ENCODE data around the gene TIE1.
A peak's percentile ranks its signal among the peaks of the same experiment; 100 is the strongest.

The TIE1 gene

GRCh38 chr1:43313771-43314170, 13.0 kb downstream of the TIE1 start:
- in situ Hi-C loops (cut with HindIII; ENCODE audit: low pct_unique_long_range_greater_than_20kb, low sequenced_read_pairs): no loop called here
- TF ChIP-seq JUND (IDR thresholded peaks at IDR 0.05; ENCODE audit: low read depth): no peak
- DNase-seq (ENCODE audit: low read depth in 1 of 2, low spot score in 1 of 2): peak in 1 of 2 experiments; percentile 44

DNA sequence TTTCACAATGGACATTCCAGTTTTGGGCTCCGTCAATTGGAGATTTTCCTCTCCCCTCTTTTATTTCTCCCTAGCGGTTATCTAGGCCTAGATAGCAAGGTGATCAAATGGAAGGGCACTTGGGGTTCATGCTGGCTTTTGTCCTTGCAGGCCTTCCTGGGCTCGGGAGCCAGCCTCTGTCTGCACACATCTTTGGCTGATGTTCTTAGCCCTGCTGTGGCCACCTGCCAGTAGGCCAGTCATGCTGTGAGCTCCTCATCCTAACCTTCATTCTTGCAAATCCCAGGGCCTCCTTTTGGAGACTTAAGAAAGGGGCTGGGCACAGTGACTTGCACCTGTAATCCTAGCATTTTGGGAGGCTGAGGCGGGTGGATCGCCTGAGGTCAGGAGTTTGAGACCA, 13.5 kb downstream of the TIE1 start:
- TF ChIP-seq JUND (IDR thresholded peaks at IDR 0.05; ENCODE audit: low read depth): no peak
- in situ Hi-C loops (cut with HindIII; ENCODE audit: low pct_unique_long_range_greater_than_20kb, low sequenced_read_pairs): no loop called here
- DNase-seq (ENCODE audit: low read depth in 1 of 2, low spot score in 1 of 2): no peak

DNA sequence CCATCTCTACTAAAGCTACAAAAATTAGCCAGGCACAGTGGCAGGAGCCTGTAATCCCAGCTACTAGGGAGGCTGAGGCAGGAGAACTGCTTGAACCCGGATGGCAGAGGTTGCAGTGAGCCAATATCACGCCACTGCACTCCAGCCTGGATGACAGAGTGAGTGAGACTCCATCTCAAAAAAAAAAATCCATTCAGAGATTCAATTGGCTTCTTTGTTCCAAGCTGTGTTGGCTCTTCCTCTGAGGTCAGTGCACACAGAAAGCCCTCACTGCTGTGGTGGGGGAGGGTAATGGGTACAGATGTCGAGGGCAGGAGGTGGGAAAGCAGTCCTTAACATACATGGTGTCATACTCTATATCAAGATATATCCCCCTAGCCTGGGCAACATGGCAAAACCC, 14.7 kb downstream of the TIE1 start:
- no peak for TF ChIP-seq JUND (IDR thresholded peaks at IDR 0.05; ENCODE audit: low read depth)
- in situ Hi-C loops (cut with HindIII; ENCODE audit: low pct_unique_long_range_greater_than_20kb, low sequenced_read_pairs): no loop called here
- DNase-seq (ENCODE audit: low read depth in 1 of 2, low spot score in 1 of 2): no peak

DNA sequence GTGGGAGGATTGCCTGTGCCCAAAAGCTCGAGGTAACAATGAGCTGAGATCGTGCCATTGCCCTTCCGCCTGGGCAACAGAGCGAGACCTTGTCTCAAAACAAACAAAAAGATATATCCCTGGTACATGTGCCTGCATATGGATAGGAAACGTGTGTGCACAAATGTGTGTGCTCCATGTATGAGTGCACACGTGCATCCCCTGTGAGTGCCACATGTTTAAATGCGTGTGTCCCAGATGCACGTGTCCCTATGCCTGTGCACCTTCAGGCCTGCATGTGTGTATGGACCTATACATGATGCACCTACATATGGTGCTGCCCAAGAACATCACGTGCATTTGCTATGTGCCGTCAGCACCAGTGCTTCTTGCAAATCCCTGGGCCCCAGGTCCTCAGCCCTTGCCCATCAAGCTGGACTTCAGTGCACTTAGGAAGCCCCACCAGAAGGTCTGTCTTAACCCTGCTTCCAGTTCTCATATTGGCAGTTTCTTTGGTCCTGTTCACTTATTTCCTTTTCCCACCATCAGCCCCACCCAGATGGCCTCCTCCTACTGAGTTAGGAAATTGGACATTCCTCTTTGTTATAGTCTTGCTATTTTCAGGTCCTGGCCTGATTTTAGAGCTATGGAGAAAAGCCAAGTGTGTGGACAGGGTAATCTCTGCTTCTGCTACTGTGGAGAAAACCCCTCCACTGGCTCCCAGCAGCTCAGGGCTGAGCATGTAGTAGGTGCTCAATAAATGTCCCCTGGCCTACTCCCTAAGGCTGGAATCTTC, 15.4 kb downstream of the TIE1 start:
- in situ Hi-C loops (cut with HindIII; ENCODE audit: low pct_unique_long_range_greater_than_20kb, low sequenced_read_pairs): no loop called here
- no peak for TF ChIP-seq JUND (IDR thresholded peaks at IDR 0.05; ENCODE audit: low read depth)
- no peak for DNase-seq (ENCODE audit: low read depth in 1 of 2, low spot score in 1 of 2)

DNA sequence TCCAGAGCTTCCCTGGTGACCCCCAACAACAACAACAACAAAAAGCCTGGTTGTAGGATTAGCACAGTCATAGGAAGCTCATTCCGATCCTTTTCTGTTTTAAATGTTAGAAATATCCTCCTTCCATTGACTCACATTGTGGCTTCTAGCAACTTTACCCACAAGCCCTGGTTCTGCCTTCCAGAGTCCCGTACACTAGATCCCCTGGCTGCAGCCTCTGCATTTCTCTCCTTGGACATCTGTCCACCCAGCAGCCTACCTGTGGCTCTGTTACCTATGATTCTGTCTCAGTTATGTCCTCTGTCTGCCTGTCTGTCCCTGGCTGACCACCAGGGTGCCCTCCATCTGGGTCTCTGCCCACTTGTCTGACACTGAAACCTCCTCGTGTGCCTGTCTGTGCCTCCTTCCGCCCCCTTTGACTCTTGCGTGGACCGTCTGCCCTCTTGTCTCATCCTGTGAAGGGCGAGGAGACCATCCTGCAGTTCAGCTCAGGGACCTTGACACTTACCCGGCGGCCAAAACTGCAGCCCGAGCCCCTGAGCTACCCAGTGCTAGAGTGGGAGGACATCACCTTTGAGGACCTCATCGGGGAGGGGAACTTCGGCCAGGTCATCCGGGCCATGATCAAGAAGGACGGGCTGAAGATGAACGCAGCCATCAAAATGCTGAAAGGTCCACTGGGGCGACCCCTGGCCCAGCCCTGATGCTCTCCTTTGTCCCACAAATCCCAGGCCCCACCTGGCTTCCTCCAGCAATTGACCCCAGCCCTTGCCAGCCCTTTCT, 16.1 kb downstream of the TIE1 start:
- in situ Hi-C loops (cut with HindIII; ENCODE audit: low pct_unique_long_range_greater_than_20kb, low sequenced_read_pairs): no loop called here
- no peak for DNase-seq (ENCODE audit: low read depth in 1 of 2, low spot score in 1 of 2)
- TF ChIP-seq JUND (IDR thresholded peaks at IDR 0.05; ENCODE audit: low read depth): no peak

GRCh38 chr1:43317817-43318471, 17.2 kb downstream of the TIE1 start:
- DNase-seq (ENCODE audit: low read depth in 1 of 2, low spot score in 1 of 2): no peak
- in situ Hi-C loops (cut with HindIII; ENCODE audit: low pct_unique_long_range_greater_than_20kb, low sequenced_read_pairs): no loop called here
- no peak for TF ChIP-seq JUND (IDR thresholded peaks at IDR 0.05; ENCODE audit: low read depth)

DNA sequence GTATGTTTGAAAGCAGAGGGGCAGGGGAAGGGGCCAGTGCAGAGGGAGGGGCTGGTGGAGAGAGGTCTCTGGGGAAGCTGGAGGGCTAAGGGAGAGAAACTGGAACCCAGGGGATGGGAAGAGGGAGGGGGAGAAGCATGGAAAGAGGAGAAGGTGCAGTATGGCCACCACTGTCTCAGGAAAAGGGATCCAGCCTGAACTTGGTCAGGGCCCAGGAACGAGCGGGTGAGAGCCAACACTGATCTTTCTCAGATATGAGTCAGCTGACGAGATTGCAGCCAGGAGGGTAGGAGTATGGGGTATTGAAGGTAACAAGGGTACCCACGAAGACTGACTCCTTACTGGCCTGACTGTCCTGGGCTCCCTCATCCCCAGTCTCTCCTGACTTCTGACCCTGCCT, 18.0 kb downstream of the TIE1 start:
- TF ChIP-seq JUND (IDR thresholded peaks at IDR 0.05; ENCODE audit: low read depth): no peak
- in situ Hi-C loops (cut with HindIII; ENCODE audit: low pct_unique_long_range_greater_than_20kb, low sequenced_read_pairs): no loop called here
- DNase-seq (ENCODE audit: low read depth in 1 of 2, low spot score in 1 of 2): no peak

DNA sequence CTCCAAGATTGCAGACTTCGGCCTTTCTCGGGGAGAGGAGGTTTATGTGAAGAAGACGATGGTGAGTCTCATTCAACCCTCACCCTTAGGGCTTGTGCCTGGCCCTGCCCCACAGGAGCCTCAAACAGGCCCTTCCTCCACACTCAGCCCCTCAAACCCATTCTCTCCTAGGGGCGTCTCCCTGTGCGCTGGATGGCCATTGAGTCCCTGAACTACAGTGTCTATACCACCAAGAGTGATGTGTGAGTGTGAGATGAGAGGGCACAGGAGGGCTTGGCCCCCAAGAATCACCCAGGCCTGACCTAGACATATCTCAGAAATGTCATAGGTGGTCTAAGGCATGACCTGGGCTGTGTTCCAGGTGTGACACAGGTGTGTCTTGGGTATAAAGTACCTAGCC, 18.5 kb downstream of the TIE1 start:
- no peak for DNase-seq (ENCODE audit: low read depth in 1 of 2, low spot score in 1 of 2)
- TF ChIP-seq JUND (IDR thresholded peaks at IDR 0.05; ENCODE audit: low read depth): no peak
- in situ Hi-C loops (cut with HindIII; ENCODE audit: low pct_unique_long_range_greater_than_20kb, low sequenced_read_pairs): no loop called here

DNA sequence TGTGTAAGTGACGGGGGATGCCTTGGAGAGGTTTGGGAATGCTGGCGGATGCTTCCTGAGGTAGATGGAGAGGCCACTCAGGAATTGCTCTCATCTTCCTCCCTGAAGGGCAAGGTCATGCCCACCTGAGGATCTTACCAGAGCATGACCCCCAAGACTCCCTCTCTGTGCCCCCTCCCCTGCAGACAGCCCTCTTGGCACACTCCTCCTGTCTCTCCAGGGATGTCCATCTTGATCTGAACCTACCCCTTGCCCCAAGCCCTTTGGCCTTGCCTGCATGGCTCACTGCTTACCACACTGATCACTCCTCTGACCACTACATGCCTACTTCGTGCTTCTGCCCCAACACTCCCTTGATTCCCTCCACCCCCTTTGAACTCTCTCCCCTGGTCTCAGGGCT, 19.0 kb downstream of the TIE1 start:
- in situ Hi-C loops (cut with HindIII; ENCODE audit: low pct_unique_long_range_greater_than_20kb, low sequenced_read_pairs): no loop called here

DNA sequence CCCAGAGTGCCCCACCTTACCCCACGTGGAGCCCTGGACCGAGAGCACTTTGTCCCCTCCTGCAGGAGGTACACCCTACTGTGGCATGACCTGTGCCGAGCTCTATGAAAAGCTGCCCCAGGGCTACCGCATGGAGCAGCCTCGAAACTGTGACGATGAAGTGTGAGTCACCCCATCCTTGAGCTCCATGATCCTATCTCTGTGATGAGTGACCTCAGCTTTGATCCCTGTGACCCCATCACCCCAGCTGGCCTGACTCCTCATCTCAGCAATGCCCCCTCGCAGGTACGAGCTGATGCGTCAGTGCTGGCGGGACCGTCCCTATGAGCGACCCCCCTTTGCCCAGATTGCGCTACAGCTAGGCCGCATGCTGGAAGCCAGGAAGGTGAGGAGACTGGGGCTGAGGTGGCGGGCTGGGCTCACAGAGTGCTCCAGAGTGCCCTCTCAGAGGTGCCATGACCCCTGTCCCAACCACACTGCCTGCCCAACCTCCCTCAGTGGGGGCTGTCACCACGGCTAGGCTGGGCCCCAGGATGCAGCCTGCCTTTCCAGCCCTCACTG, 20.6 kb downstream of the TIE1 start:
- DNase-seq (ENCODE audit: low read depth in 1 of 2, low spot score in 1 of 2): no peak
- no peak for TF ChIP-seq JUND (IDR thresholded peaks at IDR 0.05; ENCODE audit: low read depth)
- in situ Hi-C loops (cut with HindIII; ENCODE audit: low pct_unique_long_range_greater_than_20kb, low sequenced_read_pairs): no loop called here

More for the DNA sequence above, 19.0 kb downstream of the TIE1 start:
- no peak for DNase-seq (ENCODE audit: low read depth in 1 of 2, low spot score in 1 of 2)
- TF ChIP-seq JUND (IDR thresholded peaks at IDR 0.05; ENCODE audit: low read depth): no peak

- no peak for DNase-seq (ENCODE audit: low read depth in 1 of 2, low spot score in 1 of 2)
- in situ Hi-C loops (cut with HindIII; ENCODE audit: low pct_unique_long_range_greater_than_20kb, low sequenced_read_pairs): no loop called here
- no peak for TF ChIP-seq JUND (IDR thresholded peaks at IDR 0.05; ENCODE audit: low read depth)
These were observed 21.7 kb downstream of the TIE1 start for GRCh38 chr1:43322506-43322905.

- no peak for DNase-seq (ENCODE audit: low read depth in 1 of 2, low spot score in 1 of 2)
- in situ Hi-C loops (cut with HindIII; ENCODE audit: low pct_unique_long_range_greater_than_20kb, low sequenced_read_pairs): no loop called here
- no peak for TF ChIP-seq JUND (IDR thresholded peaks at IDR 0.05; ENCODE audit: low read depth)
These were observed 24.0 kb downstream of the TIE1 start for GRCh38 chr1:43324810-43325209.

- no peak for TF ChIP-seq JUND (IDR thresholded peaks at IDR 0.05; ENCODE audit: low read depth)
These were observed 24.6 kb downstream of the TIE1 start for GRCh38 chr1:43325381-43325780.

More at GRCh38 chr1:43325381-43325780, 24.6 kb downstream of the TIE1 start:
- no peak for DNase-seq (ENCODE audit: low read depth in 1 of 2, low spot score in 1 of 2)
- in situ Hi-C loops (cut with HindIII; ENCODE audit: low pct_unique_long_range_greater_than_20kb, low sequenced_read_pairs): no loop called here
